ENCODE data around the gene RBM28.

- no peak for TF ChIP-seq CTCF (IDR thresholded peaks at IDR 0.05)
- TF ChIP-seq POLR2A (IDR thresholded peaks at IDR 0.05) = no peak
Observed at GRCh38 chr7:128318691-128319090, 25.0 kb downstream of the RBM28 start.

All from lower leg skin (tissue), 3 donors.